Left colon (tissue), 2 donors: ENCODE data around the gene C5orf22. TPM values are rescaled to one million over a fixed set of nuclear protein-coding genes. Genes with fewer than 3 reads are reported as not detected.

ENCODE experiments used
- ATAC-seq: fragments of 200-7000 bp; cut with Tn5 transposase; one replicate; pipeline ENCODE4 v1.9.1; 2020; ENCODE audit warnings: mild to moderate bottlenecking, moderate library complexity
- DNase-seq, 2 donors: peaks; one replicate each; pipeline ENCODE4 v3.0.0-alpha.2; 2020
- intact Hi-C, 2 donors: fragments of 100-400 bp; cut with DNase I in 1 of 2; cut with micrococcal nuclease in 1 of 2; formaldehyde crosslinking; loops; one replicate each; pipeline versions ENCODE4 v1.11.2 to v1.14.0; 2022; cut with DNase I, micrococcal nuclease
- long read RNA-seq: library from polyadenylated mRNA; unstranded; transcript quantifications from one replicate; pipeline ENCODE4 v2.0.0, GENCODE V29; 2021
- total RNA-seq, 2 donors: library from RNA; stranded (reverse); fragmentation: NEBNext Ultra II Directional; extraction: Animal tissue kit (Norgen Biotek cat#: 25700); gene quantifications; one replicate each; pipeline ENCODE4 v1.2.1, GENCODE V29; 2021
- donor health status: DM: no; HTN: no; CAD: no.
- donor health status: DM: yes; HTN: yes; CAD: no.

Gene C5orf22
- 10 to 100 TPM; 26.5 to 28.9 TPM for total RNA-seq
- long read RNA-seq, transcript C5orf22-201 (9 exons, 3,612 nt) = major isoform, 22 of 27 reads
- long read RNA-seq, partial matches to known transcripts = 1 of 27 reads
- long read RNA-seq, other reads (novel, unspliced or antisense) = 3 of 27 reads

DNA sequence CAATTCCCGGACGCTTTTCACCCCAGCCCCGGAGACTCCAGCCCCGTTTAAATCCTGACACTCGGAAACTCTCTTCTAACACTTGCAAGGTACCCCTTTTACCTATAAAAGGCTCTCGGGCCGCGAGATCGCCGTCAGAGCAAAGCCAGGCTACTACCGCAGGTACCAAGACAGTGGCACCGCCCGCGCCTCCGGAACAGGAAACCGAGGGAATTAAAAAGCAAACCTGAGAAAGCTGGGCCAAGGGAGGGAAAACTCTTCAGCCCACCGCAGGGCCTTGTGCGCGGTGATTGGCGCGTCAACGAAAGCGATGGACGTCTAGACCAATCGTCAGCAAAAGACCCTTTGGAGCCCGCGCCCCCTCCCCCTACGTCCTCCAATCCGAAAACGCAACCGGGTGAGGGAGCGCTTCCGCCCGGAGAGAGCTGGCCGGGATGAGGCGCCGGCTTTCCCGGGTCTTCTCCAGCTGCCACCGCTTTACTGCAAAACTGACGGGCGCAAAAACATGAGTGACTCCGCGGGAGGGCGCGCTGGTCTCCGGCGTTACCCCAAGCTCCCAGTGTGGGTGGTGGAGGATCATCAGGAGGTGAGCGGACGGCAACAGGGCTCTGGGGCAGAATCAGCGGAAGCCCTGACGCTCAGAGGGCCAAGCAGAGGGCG, at the start of gene C5orf22, which contains the start of gene DROSHA:
TSS of gene C5orf22 (plus strand) at position 414 of the 660 bp plus-strand sequence. CDS start at position 506, 92 bp downstream.
TSS of gene DROSHA (minus strand) at position 206 of the 660 bp plus-strand sequence. CDS start 3,034 bp downstream, outside the sequence.
- ATAC-seq = peak; percentile 97
- peak; percentile 97 to 98 for DNase-seq
- intact Hi-C loops = no loop called here

DNA sequence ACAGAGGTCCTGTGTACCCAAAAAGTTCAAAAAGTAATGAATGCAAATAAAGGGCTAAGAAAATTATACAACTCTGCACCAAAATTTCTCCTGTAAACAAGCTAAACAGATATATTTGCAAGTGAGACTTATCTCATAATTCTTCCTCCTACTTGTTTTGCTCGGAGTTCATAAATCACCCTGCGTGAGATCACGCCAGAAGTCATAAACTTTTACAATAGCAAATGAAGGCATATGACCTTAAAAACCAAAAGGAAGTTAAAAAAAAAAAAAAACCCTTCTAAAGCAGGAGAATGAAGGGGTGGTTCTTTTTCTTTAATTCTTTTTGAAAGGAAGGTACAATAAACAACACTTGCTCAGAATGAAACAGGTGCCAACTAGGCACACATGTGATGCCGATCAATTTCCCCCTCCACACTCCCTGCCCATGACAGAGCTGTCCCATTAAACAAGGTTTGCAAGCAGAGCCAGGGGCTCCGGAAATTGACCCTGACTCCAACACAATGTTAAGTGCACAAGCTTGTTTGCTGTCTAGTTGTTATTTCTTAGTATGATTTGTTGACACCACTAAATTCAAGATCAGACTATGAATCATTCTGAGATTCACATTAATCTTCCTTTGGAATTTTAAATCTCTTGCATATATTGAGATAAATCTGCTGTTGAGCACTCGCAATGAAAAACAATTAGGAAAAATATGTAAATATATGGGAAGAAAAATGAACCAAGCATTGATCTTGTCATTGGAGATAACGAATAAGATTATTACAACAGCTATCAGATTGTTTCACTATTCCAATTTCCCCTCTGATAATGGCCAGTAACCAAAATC, 46.5 kb upstream of the C5orf22 start:
- ATAC-seq = peak; percentile 95
- intact Hi-C loops = no loop called here
- peak; percentile 36 to 41 for DNase-seq

DNA sequence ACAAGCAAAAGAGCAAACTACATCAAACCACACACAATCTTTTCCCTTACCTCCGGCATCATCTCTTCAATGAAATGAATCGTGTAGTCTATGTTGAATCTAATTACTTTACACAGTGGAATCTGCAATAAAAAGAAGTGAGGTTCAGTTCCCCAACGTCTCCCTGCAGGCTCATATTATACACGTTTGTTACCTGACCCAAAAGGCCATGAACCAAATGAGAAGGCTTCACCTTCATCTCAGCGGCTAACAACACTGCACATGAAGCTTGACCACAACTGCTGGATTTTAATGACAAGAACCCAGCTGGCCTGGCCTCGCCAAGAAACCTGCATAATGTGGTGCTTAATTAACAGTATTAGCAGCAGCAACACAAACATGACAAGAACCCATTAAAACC, 45.7 kb upstream of the C5orf22 start:
- peak; percentile 15 for ATAC-seq
- intact Hi-C loops = no loop called here
- DNase-seq = no peak

DNA sequence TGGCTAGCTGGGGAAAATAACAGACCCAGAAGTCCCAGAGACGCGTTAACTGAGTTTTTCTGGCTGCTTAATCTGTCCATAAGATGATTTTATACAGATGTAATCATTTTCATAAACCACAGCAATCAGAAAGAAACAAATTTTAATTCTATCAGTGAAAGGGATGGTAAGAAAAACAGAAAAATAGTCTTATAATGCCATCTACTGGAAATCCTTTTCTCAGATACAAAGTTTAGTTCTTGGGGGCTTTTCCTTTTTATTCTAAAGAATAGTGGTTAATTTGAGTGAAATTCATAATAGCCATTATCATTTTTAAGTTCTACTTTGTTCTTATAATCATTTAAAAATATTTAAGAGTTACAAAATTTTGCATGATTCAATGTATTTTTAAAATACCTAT, 44.6 kb upstream of the C5orf22 start:
- no peak for ATAC-seq
- no peak for DNase-seq
- intact Hi-C loops = no loop called here

DNA sequence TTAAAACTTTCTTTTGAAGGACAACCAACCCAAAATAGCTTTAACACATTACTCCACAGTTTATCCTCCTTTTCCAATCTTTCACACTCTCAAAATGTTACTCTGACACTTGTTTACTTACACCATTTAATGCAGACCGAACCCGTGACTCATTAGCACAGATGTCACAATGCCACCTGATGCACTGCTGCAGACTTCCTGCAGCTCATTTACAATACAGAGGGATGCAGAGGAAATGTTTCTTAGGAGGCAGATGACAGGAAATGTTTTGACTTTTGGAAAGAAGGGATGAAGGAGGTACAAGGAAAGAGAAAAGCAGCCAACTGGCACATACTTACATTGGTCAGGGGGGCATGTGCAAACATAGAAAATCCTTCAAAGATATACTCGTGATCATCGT, 39.2 kb upstream of the C5orf22 start:
- DNase-seq (no peak), ATAC-seq (no peak)
- intact Hi-C loops = no loop called here

DNA sequence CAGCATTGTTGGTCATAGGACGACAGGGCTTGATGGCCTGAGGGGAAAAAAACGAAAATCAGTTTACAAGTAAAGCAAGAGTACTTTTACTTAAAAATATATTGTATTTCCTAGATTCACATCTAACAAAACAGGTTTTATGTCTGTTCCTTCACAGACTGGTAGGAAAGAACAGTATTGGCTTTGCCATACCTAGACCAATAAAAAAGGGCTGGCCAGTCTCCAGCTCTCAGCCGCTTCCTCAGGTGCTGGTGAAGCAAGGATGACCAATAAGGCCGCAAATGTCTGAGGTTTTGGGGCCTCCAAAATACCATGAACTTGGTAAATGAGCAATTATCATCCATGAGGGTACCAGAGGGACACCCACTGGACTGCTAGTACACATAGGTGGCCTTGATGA, 36.8 kb upstream of the C5orf22 start:
- DNase-seq = no peak
- intact Hi-C loops = no loop called here
- ATAC-seq = no peak

DNA sequence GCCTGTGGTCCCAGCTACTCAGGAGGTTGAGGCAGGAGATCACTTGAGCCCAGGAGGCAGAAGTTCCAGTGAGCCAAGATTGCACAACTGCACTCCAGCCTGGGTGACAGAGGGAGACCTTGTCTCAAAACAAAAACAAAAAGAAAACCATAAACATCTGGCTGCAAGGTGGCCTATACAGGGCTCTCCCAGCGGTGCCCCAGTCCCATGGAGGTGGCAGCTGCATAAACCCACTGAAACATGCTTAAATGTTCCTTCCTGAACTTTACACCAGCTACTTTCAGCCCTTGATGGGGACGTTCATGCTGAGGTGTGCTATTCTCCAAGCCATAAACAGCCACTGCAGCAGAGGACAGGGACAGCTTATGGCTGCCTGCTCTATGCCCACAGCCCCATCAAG, 35.8 kb upstream of the C5orf22 start:
- no peak for ATAC-seq
- intact Hi-C loops = no loop called here
- no peak for DNase-seq

DNA sequence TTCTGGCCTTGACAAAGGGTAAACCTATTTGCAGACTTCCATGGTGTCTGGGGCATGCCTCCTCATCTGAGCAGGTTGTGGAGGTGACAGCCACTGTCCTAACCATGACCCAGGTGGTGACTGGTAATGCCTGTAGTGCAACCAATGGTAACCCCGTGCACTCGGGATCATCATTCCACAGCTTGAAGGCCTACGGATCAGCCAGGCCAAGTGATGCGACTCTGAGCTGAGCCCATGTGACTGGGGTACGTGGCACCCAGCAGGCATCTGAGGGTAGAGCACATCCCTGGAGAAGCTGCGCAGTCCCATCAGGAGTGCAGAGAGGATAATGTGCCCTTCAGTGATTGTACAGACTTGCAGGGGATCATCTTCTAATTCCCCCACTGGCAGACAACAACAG, 35.2 kb upstream of the C5orf22 start:
- no peak for ATAC-seq
- no peak for DNase-seq
- intact Hi-C loops = no loop called here

DNA sequence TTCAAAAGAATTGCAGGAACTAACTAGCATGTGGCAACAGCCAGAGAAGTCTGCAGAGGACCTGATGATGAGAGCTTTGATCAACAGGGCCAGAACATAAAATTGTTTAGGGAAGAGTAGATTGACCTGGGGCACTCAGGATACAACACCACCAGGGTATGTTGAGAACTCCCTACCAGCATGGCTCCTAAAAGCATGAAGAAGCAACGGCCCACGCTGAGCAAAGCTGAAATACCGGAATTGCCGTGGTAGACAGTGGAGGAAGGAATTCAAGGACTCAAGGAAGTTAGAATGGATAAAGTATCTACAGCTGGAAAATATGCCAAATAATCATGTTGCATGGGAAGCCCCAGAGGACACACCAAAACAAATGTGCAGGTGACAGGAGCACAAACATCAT, 31.8 kb upstream of the C5orf22 start:
- DNase-seq (no peak), ATAC-seq (no peak)
- intact Hi-C loops = no loop called here

DNA sequence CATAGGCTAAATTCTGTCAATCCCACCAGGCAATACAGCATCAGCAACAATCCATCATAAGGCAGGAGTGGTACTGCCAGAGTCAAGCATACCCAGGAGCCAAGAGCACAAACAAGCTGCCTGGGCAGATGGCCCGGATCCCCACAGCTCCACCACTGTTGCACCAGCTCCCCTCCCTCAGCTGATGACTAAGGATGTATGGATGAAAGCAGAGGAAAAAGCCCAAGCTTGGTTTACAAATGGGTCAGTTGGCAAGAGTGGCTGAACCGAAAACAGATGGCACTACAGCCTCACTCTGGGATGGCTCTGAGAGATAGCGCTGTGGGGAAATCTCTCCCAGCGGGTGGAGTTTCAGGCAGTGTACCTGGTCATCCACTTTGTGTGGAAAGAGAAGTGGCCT, 29.6 kb upstream of the C5orf22 start:
- ATAC-seq = no peak
- DNase-seq = no peak
- intact Hi-C loops = no loop called here

DNA sequence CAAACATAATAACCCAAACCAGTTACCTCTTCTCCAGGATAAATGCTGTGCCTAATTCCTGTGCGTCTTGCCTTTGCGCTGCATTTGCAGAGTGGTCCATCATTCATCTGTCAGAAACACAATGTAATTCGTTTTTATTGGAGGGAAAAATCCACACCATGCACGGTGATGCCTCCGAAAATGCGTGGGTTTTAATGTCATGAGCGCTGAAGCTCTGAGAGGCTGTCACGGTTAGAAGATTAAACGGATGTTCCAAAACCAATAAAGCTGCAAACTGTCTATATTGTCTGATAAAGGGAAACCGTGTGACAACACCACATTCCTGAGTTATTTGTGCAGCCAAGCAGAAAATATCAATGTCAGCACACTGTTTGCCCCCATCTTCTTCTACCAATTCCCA, 27.6 kb upstream of the C5orf22 start:
- intact Hi-C loops = no loop called here
- ATAC-seq = no peak
- DNase-seq = no peak

DNA sequence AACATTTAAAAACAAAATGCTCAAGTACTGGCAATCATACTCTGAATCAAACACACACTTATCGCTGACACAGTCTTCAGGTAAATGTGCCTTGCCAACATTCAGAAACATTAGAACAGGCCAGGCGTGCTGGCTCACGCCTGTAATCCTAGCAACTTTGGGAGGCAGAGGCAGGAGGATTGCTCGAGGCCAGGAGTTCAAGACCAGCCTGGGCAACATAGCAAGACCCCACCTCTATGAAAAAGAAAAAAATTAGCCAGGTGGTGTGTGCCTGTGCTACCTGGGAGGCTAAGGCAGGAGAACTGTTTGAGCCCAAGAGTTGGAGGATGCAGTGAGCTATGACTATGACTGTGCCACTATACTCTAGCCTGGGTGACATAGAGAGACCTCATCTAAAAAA, 20.8 kb upstream of the C5orf22 start:
- intact Hi-C loops = no loop called here
- ATAC-seq (no peak), DNase-seq (no peak)

DNA sequence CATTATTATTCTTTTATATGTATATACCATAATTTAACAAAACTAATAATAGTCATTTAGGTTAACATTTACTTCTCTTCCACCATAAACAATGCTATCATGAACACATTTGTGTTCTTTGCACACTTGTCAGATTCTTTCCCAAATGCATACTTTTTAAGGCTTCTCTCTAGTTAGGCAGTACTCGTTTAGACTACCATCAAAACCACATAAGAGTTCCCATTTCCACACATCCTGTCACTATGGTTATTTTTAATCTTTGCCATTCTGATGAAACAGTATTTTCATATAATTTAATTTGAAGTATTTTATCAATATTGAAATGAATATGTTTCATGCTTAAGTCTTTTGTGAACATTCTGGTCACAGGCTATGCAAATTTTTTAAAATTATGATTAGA, 15.3 kb upstream of the C5orf22 start:
- ATAC-seq = no peak
- no peak for DNase-seq
- intact Hi-C loops = no loop called here

DNA sequence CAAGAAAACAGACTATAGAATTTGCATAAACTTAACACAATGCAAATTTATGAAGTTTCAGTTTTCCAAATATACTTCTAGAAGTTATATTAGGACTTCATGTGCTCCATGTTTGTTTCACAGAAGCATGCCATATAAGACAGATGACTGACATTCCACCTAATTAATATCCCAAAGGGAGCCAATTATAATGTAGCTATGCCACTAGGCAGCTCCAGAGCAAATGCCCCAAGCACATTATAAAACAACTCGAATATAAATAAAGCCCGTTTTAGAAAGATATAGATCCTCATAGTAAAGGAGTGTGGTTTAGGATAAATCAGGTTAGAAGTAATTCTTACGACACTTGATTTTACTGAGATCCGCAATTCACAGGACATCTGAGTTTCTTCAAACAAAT, 9.1 kb upstream of the C5orf22 start:
- DNase-seq = no peak
- intact Hi-C loops = no loop called here
- ATAC-seq = no peak

DNA sequence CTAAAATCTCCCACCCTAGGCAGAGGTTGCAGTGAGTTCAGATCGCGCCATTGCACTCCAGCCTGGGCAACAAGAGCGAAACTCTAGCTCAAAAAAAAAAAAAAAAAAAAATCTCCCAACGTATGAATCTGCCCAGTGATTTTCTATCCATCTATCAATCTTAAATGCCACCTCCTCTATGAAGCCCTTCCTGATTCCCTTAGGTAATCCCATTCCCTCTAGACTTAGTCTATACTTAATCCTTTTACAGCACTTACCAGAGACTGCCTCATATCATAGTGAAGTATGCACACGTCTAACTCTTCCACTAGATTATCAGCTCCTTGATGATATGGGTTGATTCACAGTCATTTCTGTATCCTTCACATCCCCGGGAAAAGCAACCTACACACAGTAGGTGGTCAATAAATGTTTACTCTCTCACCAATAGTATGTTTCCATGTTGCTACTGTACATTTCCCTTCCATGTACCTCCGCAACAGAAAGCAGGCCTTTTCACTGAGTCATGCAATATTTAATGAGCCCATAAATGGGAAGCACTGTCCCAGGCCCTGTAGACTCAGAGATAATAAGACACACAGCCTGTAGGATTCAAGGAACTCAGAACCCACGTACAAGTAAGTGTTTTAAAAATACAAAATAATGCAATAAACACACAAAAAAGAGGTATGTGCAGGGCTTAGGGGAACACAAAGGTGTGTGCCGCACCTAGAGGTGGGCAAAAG, 1.4 kb upstream of the C5orf22 start:
- peak; percentile 18 for ATAC-seq
- intact Hi-C loops = no loop called here

DNA sequence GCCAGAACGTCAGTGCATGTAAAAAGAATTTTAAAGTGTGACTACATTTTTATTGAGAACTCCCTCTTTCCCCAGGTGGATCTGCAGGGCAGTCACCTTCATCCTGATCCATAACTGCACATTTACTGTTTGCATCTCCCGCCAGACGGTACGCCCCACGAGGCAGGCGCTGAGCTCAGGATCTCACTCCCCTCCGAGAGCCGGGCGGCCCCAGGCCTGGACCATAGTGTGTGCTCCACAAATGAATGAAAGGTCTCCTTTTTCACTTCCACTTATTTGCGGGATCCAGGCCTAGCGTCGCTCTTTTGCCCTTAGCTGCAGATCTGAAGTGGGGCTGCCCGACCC, 586 bp upstream of the C5orf22 start:
- ATAC-seq = peak; percentile 58
- intact Hi-C loops = no loop called here
- DNase-seq = peak; percentile 28 to 51

More for the DNA sequence above, 1.4 kb upstream of the C5orf22 start:
- DNase-seq = no peak

DNA sequence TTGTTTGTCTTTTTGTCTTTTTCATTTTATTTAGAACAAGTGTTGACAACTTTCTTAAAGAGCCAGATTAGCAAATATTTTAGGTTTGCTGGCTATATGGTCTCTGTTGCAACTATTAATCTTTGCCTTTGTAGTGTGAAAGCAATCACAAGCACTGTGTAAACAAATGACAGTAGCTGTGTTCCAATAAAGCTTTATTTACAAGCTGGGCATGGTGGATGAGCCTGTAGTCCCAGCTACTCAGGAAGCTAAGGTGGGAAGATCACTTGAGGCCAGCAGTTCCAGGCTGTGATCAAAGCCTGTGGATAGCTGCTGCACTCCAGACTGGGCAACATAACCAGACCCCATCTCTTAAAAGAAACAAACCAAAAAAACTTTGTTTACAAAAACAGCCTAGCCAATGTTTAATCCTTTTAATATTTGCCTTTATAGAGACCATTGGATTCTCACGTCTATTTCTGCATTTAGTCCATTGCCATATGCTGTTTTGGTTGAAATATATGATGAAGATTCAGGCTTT, 2.5 kb downstream of the C5orf22 start:
- no peak for DNase-seq
- intact Hi-C loops = no loop called here
- ATAC-seq = no peak

DNA sequence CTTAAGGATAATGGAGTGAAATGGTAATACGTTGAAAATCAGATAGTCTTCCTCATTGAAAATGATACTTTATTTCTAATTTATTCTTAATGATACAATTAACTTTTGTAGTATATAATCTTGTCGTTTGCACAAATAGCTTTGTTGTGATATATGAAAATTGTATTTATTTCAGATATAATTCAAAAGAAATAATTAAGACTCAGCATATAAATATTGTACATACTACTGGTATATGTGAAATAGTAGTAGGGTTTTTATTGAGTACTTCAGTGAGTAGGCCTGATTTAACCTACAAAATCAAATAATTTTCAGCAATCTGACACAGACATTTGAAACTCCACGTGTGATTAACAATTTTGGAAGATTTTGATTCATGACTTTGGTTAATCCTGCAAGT, 4.8 kb downstream of the C5orf22 start:
- ATAC-seq = no peak
- no peak for DNase-seq
- intact Hi-C loops = no loop called here

DNA sequence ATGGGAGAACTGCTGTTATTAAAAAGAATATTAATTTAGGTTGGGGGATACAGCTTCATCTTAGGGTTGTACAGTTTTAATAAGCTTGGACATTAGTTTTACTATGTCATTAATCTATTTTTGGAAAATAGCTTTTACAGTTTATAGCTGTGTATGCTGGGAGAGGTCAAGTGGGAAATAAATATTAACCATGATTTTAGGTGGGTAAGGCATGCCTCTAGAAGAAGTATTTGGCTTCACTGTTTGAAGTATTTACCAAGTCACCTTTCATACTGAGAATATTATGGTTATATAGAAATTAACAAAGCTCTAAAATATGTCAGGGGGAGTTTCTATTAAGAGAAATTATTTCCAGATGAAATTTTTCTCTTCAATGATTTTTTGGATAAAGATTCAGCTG, 5.2 kb downstream of the C5orf22 start:
- no peak for ATAC-seq

More for the DNA sequence above, 5.2 kb downstream of the C5orf22 start:
- DNase-seq = no peak
- intact Hi-C loops = no loop called here
